Measurements from ENCODE around the gene LGR5. TPM values are rescaled to one million over a fixed set of nuclear protein-coding genes. Genes with fewer than 3 reads are reported as not detected.

LGR5 gene
- polyA plus RNA-seq, 1 donor (not counting 4 experiments of a cell fraction or from before 2014, with no cell fraction given): 0.05 TPM

GRCh38 chr12:71584356-71584755, 144.8 kb downstream of the LGR5 start:
- no peaks in the 10 kb centered on the region for H3K9me1 ChIP-seq (ENCODE audit: control insufficient read depth, extremely low read depth, insufficient read depth, low read length)
- peaks cover 37% of the 10 kb centered on the region for H3K4me1 ChIP-seq (ENCODE audit: control insufficient read depth, extremely low read depth, insufficient read depth, low read length)
- H3K36me3 ChIP-seq (ENCODE audit: control insufficient read depth in 2 of 2, extremely low read depth in 1 of 2, insufficient read depth in 2 of 2, low read length in 2 of 2): no peaks in the 10 kb centered on the region
- FAIRE-seq (no peak), DNase-seq (ENCODE audit: low read depth, low spot score) (no peak)
- no peak overlapping the region for H3K4me2 ChIP-seq (ENCODE audit: control insufficient read depth, extremely low read depth, insufficient read depth, low read depth, low read length)
- H3K4me3 ChIP-seq (ENCODE audit: control insufficient read depth in 2 of 3, extremely low read depth in 1 of 3, insufficient read depth in 2 of 3, low read depth in 1 of 3, low read length in 3 of 3): no peak overlapping the region
- H3K79me2 ChIP-seq (ENCODE audit: control insufficient read depth, insufficient read depth, low read length): no peaks in the 10 kb centered on the region
- H3K9me3 ChIP-seq (ENCODE audit: control insufficient read depth, low read depth, low read length): no peaks in the 10 kb centered on the region
- H3K9ac ChIP-seq (ENCODE audit: control insufficient read depth, extremely low read depth, insufficient read depth, low read length): no peak overlapping the region
- H3K27ac ChIP-seq (ENCODE audit: control insufficient read depth, insufficient read depth, low read length): no peak overlapping the region
- H4K20me1 ChIP-seq (ENCODE audit: control insufficient read depth, extremely low read depth, insufficient read depth, low read length): no peaks in the 10 kb centered on the region
- TF ChIP-seq EZH2 (IDR thresholded peaks at IDR 0.05; ENCODE audit: low read length): no peak
- TF ChIP-seq, protein P1, sequence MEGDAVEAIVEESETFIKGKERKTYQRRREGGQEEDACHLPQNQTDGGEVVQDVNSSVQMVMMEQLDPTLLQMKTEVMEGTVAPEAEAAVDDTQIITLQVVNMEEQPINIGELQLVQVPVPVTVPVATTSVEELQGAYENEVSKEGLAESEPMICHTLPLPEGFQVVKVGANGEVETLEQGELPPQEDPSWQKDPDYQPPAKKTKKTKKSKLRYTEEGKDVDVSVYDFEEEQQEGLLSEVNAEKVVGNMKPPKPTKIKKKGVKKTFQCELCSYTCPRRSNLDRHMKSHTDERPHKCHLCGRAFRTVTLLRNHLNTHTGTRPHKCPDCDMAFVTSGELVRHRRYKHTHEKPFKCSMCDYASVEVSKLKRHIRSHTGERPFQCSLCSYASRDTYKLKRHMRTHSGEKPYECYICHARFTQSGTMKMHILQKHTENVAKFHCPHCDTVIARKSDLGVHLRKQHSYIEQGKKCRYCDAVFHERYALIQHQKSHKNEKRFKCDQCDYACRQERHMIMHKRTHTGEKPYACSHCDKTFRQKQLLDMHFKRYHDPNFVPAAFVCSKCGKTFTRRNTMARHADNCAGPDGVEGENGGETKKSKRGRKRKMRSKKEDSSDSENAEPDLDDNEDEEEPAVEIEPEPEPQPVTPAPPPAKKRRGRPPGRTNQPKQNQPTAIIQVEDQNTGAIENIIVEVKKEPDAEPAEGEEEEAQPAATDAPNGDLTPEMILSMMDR (optimal IDR thresholded peaks at IDR 0.05 in 1 of 3, IDR thresholded peaks at IDR 0.05 in 1 of 3, conservative IDR thresholded peaks at IDR 0.05 in 1 of 3; ENCODE audit: extremely low read depth in 1 of 3, insufficient read depth in 2 of 3, low read length in 3 of 3): no peak
- no peak overlapping the region for H2AFZ ChIP-seq (ENCODE audit: control insufficient read depth, low read length)
- dilution Hi-C loops (cut with MboI; ENCODE audit: extremely low pct_ligation_motif_present, low sequenced_read_pairs): no loop called here
- no peaks in the 10 kb centered on the region for H3K27me3 ChIP-seq (ENCODE audit: control insufficient read depth, extremely low read depth, insufficient read depth, low read length)

DNA sequence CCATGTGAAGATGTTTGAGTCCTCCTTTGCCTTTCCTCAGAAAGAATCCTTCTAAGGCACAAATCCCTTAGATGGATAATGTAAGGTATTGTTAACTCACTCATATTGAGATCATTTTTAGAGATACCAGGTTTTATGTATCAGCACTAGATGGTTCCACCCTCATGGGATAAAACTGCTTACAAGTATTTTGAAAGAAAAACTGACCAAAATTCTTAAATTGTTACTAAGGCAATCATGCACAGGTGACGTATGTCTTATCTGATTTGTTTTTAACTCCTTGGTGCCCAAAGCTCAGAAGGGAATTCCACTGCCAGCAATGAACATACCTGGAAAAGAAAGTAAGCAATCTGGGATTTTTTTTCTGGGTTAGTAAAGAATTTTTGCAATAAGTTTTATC, 145.6 kb downstream of the LGR5 start:
- no peak for FAIRE-seq
- H3K27ac ChIP-seq (ENCODE audit: control insufficient read depth, insufficient read depth, low read length): no peak overlapping the region
- H3K9ac ChIP-seq (ENCODE audit: control insufficient read depth, extremely low read depth, insufficient read depth, low read length): no peak overlapping the region
- H3K4me2 ChIP-seq (ENCODE audit: control insufficient read depth, extremely low read depth, insufficient read depth, low read depth, low read length): no peak overlapping the region
- H3K4me3 ChIP-seq (ENCODE audit: control insufficient read depth in 2 of 3, extremely low read depth in 1 of 3, insufficient read depth in 2 of 3, low read depth in 1 of 3, low read length in 3 of 3): no peak overlapping the region
- H3K36me3 ChIP-seq (ENCODE audit: control insufficient read depth in 2 of 2, extremely low read depth in 1 of 2, insufficient read depth in 2 of 2, low read length in 2 of 2): no peaks in the 10 kb centered on the region
- no peaks in the 10 kb centered on the region for H4K20me1 ChIP-seq (ENCODE audit: control insufficient read depth, extremely low read depth, insufficient read depth, low read length)
- H3K27me3 ChIP-seq (ENCODE audit: control insufficient read depth, extremely low read depth, insufficient read depth, low read length): no peaks in the 10 kb centered on the region
- dilution Hi-C loops (cut with MboI; ENCODE audit: extremely low pct_ligation_motif_present, low sequenced_read_pairs): no loop called here
- DNase-seq (ENCODE audit: low read depth, low spot score): no peak
- H3K4me1 ChIP-seq (ENCODE audit: control insufficient read depth, extremely low read depth, insufficient read depth, low read length): peaks cover 30% of the 10 kb centered on the region
- H3K9me1 ChIP-seq (ENCODE audit: control insufficient read depth, extremely low read depth, insufficient read depth, low read length): no peaks in the 10 kb centered on the region
- H3K9me3 ChIP-seq (ENCODE audit: control insufficient read depth, low read depth, low read length): no peaks in the 10 kb centered on the region
- no peak overlapping the region for H2AFZ ChIP-seq (ENCODE audit: control insufficient read depth, low read length)
- H3K79me2 ChIP-seq (ENCODE audit: control insufficient read depth, insufficient read depth, low read length): no peaks in the 10 kb centered on the region
- TF ChIP-seq EZH2 (IDR thresholded peaks at IDR 0.05; ENCODE audit: low read length): no peak
- TF ChIP-seq, protein P1 (optimal IDR thresholded peaks at IDR 0.05 in 1 of 3, IDR thresholded peaks at IDR 0.05 in 1 of 3, conservative IDR thresholded peaks at IDR 0.05 in 1 of 3; ENCODE audit: extremely low read depth in 1 of 3, insufficient read depth in 2 of 3, low read length in 3 of 3): no peak
